Measurements from ENCODE around the gene NEK9.

DNA sequence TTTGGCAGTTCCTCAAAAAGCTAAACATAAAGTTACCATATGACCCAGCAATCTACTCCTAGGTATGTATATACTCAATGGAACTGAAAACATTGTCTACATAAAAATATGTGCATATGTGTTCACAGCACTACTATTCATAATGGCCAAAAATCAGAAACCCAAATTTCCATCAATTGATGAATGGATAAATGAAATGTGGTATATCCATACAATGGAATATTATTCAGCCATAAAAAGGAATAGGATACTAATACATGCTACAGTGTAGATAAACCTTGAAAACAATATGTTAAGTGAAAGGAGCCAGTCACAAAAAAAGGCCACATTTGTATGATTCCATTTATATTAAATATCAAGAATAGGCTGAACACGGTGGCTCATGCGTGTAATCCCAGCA, 66.4 kb downstream of the NEK9 start:
- TF ChIP-seq, protein P1, sequence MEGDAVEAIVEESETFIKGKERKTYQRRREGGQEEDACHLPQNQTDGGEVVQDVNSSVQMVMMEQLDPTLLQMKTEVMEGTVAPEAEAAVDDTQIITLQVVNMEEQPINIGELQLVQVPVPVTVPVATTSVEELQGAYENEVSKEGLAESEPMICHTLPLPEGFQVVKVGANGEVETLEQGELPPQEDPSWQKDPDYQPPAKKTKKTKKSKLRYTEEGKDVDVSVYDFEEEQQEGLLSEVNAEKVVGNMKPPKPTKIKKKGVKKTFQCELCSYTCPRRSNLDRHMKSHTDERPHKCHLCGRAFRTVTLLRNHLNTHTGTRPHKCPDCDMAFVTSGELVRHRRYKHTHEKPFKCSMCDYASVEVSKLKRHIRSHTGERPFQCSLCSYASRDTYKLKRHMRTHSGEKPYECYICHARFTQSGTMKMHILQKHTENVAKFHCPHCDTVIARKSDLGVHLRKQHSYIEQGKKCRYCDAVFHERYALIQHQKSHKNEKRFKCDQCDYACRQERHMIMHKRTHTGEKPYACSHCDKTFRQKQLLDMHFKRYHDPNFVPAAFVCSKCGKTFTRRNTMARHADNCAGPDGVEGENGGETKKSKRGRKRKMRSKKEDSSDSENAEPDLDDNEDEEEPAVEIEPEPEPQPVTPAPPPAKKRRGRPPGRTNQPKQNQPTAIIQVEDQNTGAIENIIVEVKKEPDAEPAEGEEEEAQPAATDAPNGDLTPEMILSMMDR (IDR thresholded peaks at IDR 0.05) = no peak
- TF ChIP-seq ZFX (IDR thresholded peaks at IDR 0.05; ENCODE audit: borderline replicate concordance) = no peak

Measured in 22Rv1 (cell line).